ENCODE results near the gene ORAI1. TPM values are rescaled to one million over a fixed set of nuclear protein-coding genes. Genes with fewer than 3 reads are reported as not detected.

The ORAI1 gene
- total RNA-seq, 4 donors from 2014 or later, result 3.3 to 17.4 (median 8.7) TPM

DNA sequence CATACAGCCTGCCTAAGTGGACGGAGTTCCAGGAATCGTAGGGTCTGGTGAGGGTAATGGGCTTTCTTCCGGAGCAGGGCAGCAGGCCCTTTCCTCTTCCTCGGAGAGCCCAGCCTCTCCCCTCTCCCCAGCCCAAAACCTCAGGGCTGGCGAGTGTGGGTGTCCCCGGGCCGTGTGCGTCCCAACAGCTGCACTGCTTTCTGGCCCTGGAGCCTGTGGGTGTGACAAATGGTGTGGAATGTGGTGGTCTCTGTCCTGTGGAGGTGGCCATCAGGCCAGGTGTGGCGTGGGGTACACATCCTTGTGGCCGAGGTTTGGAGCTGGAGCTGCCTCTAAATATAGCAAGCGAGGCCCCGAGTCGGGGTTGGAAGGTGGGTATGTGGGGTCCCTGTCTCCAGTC is 8.5 kb downstream of the ORAI1 start:
- no peaks in the 10 kb centered on the region for H3K9me3 ChIP-seq
- H3K27ac ChIP-seq, result no peak overlapping the region
- TF ChIP-seq, protein P1, sequence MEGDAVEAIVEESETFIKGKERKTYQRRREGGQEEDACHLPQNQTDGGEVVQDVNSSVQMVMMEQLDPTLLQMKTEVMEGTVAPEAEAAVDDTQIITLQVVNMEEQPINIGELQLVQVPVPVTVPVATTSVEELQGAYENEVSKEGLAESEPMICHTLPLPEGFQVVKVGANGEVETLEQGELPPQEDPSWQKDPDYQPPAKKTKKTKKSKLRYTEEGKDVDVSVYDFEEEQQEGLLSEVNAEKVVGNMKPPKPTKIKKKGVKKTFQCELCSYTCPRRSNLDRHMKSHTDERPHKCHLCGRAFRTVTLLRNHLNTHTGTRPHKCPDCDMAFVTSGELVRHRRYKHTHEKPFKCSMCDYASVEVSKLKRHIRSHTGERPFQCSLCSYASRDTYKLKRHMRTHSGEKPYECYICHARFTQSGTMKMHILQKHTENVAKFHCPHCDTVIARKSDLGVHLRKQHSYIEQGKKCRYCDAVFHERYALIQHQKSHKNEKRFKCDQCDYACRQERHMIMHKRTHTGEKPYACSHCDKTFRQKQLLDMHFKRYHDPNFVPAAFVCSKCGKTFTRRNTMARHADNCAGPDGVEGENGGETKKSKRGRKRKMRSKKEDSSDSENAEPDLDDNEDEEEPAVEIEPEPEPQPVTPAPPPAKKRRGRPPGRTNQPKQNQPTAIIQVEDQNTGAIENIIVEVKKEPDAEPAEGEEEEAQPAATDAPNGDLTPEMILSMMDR (IDR thresholded peaks at IDR 0.05), result no peak
- TF ChIP-seq POLR2A (IDR thresholded peaks at IDR 0.05), result no peak
- no peaks in the 10 kb centered on the region for H3K27me3 ChIP-seq
- no peaks in the 10 kb centered on the region for H3K36me3 ChIP-seq
- no peak for DNase-seq
- H3K4me1 ChIP-seq, result peaks cover 0 to 28% (median 24%) of the 10 kb centered on the region in 4 donors
- no peak overlapping the region for H3K4me3 ChIP-seq

DNA sequence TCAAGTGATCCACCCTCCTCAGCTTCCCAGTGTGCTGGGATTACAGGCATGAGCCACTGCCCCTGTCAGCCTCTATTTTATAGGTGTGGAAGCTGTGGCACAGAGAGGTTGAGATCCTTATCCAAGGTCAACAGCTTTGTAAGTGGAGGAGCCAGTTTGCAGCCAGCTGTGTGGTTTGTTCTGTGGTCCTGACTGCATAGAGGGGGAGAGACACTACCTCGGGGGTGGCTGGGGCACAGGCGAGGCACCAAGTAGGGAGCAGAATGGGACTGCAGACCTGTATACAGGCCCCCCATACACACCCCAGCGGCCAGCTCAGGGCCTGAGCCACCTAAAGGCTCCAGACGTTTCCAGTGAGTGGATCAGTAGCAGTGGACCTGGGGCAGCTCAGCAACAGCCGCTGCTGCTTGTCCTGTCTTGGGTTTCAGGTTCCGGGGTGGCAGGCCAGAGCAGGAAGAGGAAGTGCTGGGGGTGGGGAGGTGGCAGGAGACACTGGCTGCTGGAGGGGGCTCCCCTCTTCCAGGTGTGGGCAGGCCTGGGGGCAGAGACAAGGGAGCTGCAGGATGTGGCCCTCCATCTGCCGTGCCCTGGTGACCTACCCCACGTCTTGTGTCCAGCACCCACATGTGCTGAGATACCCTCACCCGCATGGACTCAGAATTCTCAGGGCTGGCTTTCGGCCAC is 11.0 kb downstream of the ORAI1 start:
- no peak for TF ChIP-seq POLR2A (IDR thresholded peaks at IDR 0.05)
- TF ChIP-seq, protein P1 (IDR thresholded peaks at IDR 0.05), result no peak
- Histone ChIP-seq H3K9me3 (no peaks in the 10 kb centered on the region), H3K27ac (peak overlapping the region; percentile 48 to 82 (median 68)), H3K36me3 (peaks cover 0 to 12% (median 0%) of the 10 kb centered on the region in 3 donors), H3K4me3 (peak overlapping the region in 1 of 4 donors; percentile 26), H3K4me1 (peaks cover 0 to 20% (median 12%) of the 10 kb centered on the region in 4 donors), H3K27me3 (no peaks in the 10 kb centered on the region)
- DNase-seq, result peak in 2 of 3 donors; percentile 88 to 89

DNA sequence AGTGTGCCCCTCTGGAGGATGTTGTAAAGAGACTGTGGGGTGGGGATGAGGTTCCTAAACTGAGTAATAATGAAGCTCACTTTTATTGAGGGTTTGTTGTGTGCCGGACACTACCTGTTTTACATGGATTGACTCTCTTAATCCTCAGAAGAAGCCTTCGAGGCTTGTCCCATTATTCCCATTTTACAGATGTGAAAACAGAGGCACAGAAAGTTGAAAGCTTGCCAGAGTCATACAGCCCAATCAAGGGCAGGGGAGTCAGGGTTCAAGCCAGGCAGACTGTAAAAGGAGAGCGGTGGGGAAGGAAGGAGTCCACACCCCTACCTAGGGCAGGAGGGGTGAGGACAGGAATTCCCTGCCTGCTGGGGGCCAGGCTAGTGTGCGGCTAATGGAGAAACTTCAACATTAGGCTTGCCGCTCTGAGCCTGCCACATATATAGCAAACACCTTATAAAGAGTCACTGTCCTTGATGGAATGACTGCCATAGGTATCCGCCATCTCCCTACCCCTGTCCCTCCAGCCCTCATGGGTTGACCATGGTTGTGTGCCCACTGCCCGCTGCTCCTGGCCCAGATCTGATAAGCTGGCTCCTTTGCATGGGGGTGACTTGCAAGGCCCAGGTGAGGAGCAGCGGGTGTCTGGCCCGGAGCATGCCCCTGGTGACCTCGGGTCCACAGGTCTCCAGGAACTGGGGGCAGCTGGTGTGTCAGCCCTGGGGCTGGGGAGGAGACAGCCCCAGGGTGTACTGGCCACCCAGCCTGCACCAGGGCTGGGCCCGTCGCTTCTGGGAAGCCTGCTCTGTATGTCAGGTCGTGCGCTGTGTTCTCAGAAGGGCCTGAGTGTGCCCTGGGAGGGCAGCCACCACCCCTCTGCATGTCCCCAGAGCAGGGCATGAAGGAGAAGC is 12.2 kb downstream of the ORAI1 start:
- no peaks in the 10 kb centered on the region for H3K9me3 ChIP-seq
- no peak overlapping the region for H3K4me3 ChIP-seq
- TF ChIP-seq, protein P1 (IDR thresholded peaks at IDR 0.05), result no peak
- no peak for TF ChIP-seq POLR2A (IDR thresholded peaks at IDR 0.05)
- no peaks in the 10 kb centered on the region for H3K27me3 ChIP-seq
- no peak for DNase-seq
- H3K4me1 ChIP-seq, result peaks cover 0 to 13% (median 4%) of the 10 kb centered on the region in 4 donors
- peak overlapping the region in 1 of 4 donors; percentile 82 for H3K27ac ChIP-seq
- H3K36me3 ChIP-seq, result peaks cover 0 to 12% (median 0%) of the 10 kb centered on the region in 3 donors

DNA sequence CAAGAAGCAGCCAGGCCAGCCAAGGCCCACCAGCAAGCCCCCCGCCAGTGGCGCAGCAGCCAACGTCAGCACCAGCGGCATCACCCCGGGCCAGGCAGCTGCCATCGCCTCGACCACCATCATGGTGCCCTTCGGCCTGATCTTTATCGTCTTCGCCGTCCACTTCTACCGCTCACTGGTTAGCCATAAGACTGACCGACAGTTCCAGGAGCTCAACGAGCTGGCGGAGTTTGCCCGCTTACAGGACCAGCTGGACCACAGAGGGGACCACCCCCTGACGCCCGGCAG is 15.0 kb downstream of the ORAI1 start:
- DNase-seq, result no peak
- peaks cover 0 to 13% (median 4%) of the 10 kb centered on the region in 4 donors for H3K4me1 ChIP-seq
- no peak overlapping the region for H3K27ac ChIP-seq
- no peaks in the 10 kb centered on the region for H3K27me3 ChIP-seq
- no peaks in the 10 kb centered on the region for H3K9me3 ChIP-seq
- peaks cover 0 to 12% (median 0%) of the 10 kb centered on the region in 3 donors for H3K36me3 ChIP-seq
- TF ChIP-seq, protein P1 (IDR thresholded peaks at IDR 0.05), result no peak
- no peak overlapping the region for H3K4me3 ChIP-seq

DNA sequence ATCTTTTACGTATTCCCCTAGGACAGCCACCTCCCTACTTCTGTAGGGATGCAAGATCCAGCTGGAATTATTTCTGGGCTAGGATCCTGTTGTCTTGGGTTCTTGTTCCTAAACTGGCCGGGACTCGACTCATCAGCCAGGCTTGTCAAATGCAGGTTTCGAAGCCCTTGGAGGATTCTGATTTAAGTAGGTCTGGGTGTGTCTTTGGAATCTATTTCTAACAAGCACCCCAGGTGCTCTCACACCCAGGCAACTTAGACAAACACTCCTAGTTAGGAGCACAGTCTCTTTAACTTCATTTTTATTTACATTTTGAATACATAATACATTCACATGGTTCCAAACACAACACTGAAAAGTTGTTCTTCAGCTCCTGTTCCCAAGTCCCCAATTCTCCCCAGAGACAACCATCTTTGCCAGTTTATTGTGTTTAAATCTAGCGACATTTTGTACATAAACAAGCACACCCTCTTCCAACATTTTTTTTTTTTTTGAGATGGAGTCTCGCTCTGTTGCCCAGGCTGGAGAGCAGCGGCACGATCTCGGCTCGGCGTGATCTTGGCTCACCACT is 22.2 kb downstream of the ORAI1 start:
- TF ChIP-seq POLR2A (IDR thresholded peaks at IDR 0.05), result no peak
- TF ChIP-seq, protein P1 (IDR thresholded peaks at IDR 0.05), result no peak

More for the DNA sequence above, 22.2 kb downstream of the ORAI1 start:
- Histone ChIP-seq H3K36me3 (no peaks in the 10 kb centered on the region), H3K4me3 (no peak overlapping the region), H3K9me3 (no peaks in the 10 kb centered on the region), H3K27ac (no peak overlapping the region), H3K27me3 (no peaks in the 10 kb centered on the region), H3K4me1 (no peaks in the 10 kb centered on the region)
- DNase-seq, result no peak
